ENCODE measurements around the gene STX12. TPM values are rescaled to one million over a fixed set of nuclear protein-coding genes. Genes with fewer than 3 reads are reported as not detected.
A peak's percentile ranks its signal among the peaks of the same experiment; 100 is the strongest.

The STX12 gene
- total and polyA plus RNA-seq, 8 donors: 13.6 to 24.3 (median 19.5) TPM

DNA sequence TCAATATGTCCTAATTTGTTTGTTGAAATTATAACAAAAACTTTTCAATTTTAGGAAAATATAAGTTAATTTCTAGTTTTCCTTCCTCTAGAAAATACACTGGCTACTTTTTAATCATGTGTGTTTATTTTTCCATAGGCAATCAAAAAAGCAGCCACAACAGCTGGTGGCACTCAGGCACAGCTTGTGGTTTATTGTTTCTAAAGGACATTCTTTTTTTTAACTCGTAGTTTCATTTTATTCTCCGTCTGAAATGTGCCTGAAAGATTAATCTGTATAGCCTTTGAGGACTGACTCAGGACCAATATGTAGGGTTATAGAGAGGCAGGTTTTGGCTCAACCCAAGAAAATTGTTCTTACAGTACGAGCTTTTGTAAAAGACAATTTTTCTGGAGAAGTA, 20.7 kb upstream of the STX12 start:
- TF ChIP-seq, protein P1, sequence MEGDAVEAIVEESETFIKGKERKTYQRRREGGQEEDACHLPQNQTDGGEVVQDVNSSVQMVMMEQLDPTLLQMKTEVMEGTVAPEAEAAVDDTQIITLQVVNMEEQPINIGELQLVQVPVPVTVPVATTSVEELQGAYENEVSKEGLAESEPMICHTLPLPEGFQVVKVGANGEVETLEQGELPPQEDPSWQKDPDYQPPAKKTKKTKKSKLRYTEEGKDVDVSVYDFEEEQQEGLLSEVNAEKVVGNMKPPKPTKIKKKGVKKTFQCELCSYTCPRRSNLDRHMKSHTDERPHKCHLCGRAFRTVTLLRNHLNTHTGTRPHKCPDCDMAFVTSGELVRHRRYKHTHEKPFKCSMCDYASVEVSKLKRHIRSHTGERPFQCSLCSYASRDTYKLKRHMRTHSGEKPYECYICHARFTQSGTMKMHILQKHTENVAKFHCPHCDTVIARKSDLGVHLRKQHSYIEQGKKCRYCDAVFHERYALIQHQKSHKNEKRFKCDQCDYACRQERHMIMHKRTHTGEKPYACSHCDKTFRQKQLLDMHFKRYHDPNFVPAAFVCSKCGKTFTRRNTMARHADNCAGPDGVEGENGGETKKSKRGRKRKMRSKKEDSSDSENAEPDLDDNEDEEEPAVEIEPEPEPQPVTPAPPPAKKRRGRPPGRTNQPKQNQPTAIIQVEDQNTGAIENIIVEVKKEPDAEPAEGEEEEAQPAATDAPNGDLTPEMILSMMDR (IDR thresholded peaks at IDR 0.05): no peak
- intact Hi-C loops (cut with DNase I): no loop called here
- Histone ChIP-seq H3K4me3 (no peak overlapping the region), H3K9me3 (no peaks in the 10 kb centered on the region), H3K27ac (peak overlapping the region in 1 of 4 donors; percentile 30), H3K27me3 (no peaks in the 10 kb centered on the region), H3K4me1 (no peaks in the 10 kb centered on the region), H3K36me3 (peaks cover 0 to 22% (median 0%) of the 10 kb centered on the region in 3 donors)
- WGBS, 2 donors: 39 to 49% methylated on average over 3 of the region's 3 CpGs
- DNase-seq (no peak), FAIRE-seq (no peak), ATAC-seq (peak in 1 of 4 donors; percentile 44)

DNA sequence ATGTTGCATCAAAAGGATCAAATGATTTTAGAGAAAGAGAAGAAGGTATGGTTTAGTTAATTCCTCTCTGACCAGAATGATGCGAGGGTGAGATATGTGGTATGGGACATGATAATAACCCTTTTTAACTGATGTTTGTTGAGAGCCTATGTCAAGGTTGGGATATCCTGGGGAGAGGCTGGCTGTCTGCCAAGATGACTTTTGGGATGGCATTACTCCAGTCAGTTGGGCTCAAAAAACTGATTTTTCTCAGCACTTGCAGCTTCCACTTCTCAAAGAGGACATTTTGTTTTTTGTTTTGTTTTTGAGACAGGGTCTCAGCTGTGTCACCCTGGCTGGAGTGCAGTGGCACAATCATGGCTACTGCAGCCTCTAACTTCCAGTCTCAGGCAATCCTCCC, 17.7 kb upstream of the STX12 start:
- ATAC-seq (no peak), DNase-seq (no peak), FAIRE-seq (no peak)
- Histone ChIP-seq H3K27me3 (no peaks in the 10 kb centered on the region), H3K4me1 (no peaks in the 10 kb centered on the region), H3K36me3 (peaks cover 0 to 11% (median 0%) of the 10 kb centered on the region in 3 donors), H3K9me3 (no peaks in the 10 kb centered on the region), H3K27ac (no peak overlapping the region), H3K4me3 (no peak overlapping the region)
- intact Hi-C loops (cut with DNase I): no loop called here
- TF ChIP-seq, protein P1 (IDR thresholded peaks at IDR 0.05): no peak
- 76 to 87% methylated on average over 1 of the region's 1 CpG for WGBS, 2 donors

DNA sequence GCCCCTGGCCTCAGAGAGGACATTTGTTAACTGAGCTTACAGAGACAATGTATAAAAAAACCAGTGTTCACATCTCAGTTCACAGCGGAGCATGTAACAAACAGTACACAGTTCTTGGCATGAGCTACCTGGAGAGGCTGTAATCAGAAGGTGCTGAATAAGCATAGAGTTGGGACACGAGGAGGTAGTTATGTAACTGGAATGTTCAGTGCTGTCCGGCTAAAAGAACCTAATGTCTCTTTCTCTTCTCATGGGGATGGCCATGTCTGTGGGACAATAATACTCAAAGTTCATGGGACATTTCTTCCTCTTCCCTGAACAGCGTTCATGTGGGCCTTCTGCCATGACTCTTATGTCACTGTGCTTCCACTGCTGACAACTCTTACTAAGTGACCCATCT, 17.2 kb upstream of the STX12 start:
- no peak overlapping the region for H3K27ac ChIP-seq
- TF ChIP-seq, protein P1 (IDR thresholded peaks at IDR 0.05): no peak
- no peak overlapping the region for H3K4me3 ChIP-seq
- ATAC-seq (peak in 1 of 4 donors; percentile 44), FAIRE-seq (no peak), DNase-seq (no peak)
- H3K27me3 ChIP-seq: no peaks in the 10 kb centered on the region
- no peaks in the 10 kb centered on the region for H3K9me3 ChIP-seq
- intact Hi-C loops (cut with DNase I): no loop called here
- H3K36me3 ChIP-seq: peaks cover 0 to 9% (median 0%) of the 10 kb centered on the region in 3 donors
- 45 to 65% methylated on average over 4 of the region's 4 CpGs for WGBS, 2 donors
- H3K4me1 ChIP-seq: no peaks in the 10 kb centered on the region

DNA sequence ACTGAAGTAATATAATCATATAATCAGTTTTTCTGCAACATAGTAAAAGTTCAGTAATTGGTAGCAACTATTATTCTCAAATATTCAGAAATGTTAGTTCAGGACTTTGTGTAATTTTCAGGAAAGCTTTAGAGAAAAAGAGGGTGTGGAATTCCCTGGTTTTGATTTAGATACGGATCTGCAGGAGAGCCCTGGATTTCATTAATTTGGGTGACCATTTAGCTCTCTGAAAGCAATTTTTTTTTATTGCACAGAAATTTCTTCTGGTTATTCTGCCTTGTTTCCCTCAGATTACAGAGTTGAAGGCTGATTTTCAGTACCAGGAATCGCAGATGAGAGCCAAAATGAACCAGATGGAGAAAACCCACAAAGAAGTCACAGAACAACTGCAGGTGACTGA, 13.8 kb upstream of the STX12 start:
- Histone ChIP-seq H3K27ac (no peak overlapping the region), H3K9me3 (no peaks in the 10 kb centered on the region), H3K4me3 (no peak overlapping the region), H3K4me1 (no peaks in the 10 kb centered on the region), H3K36me3 (peaks cover 0 to 8% (median 0%) of the 10 kb centered on the region in 3 donors), H3K27me3 (no peaks in the 10 kb centered on the region)
- intact Hi-C loops (cut with DNase I): no loop called here
- TF ChIP-seq, protein P1 (IDR thresholded peaks at IDR 0.05): no peak
- DNase-seq: no peak
- no peak for ATAC-seq
- FAIRE-seq: no peak
- 94 to 96% methylated on average over 2 of the region's 2 CpGs for WGBS, 2 donors

DNA sequence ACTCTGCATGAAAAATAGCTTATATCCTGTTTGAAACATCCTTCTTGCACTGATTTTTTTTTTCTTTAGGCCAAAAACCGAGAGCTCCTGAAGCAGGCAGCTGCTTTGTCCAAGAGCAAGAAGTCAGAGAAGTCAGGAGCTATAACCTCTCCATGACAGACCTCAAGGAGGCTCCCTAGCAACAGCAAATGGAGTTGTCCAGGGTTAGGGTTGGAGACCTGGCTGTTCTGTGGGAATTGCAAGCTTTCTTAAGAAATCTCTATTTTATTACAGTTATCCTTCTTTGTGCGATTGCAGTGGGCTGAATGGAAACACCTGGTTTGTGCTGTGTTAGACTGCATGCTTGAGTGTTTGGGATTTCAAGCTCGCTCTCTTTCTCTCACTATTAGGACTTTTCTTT, 12.6 kb upstream of the STX12 start:
- no peak overlapping the region for H3K27ac ChIP-seq
- H3K4me3 ChIP-seq: no peak overlapping the region
- no peaks in the 10 kb centered on the region for H3K9me3 ChIP-seq
- peaks cover 0 to 8% (median 0%) of the 10 kb centered on the region in 3 donors for H3K36me3 ChIP-seq
- intact Hi-C loops (cut with DNase I): no loop called here
- DNase-seq (no peak), FAIRE-seq (no peak), ATAC-seq (no peak)
- TF ChIP-seq, protein P1 (IDR thresholded peaks at IDR 0.05): no peak
- H3K27me3 ChIP-seq: no peaks in the 10 kb centered on the region
- H3K4me1 ChIP-seq: no peaks in the 10 kb centered on the region
- WGBS, 2 donors: 84 to 86% methylated on average over 3 of the region's 3 CpGs

Data from pancreas (tissue), 10 donors.